Measurements from ENCODE around the gene F13A1.

The F13A1 gene

GRCh38 chr6:6239598-6240581 lies 80.6 kb downstream of the F13A1 start:
- no peak for DNase-seq

GRCh38 chr6:6236730-6237469 lies 83.6 kb downstream of the F13A1 start:
- DNase-seq = no peak

- no peak for DNase-seq
Observed at GRCh38 chr6:6235786-6236185, 84.7 kb downstream of the F13A1 start.

GRCh38 chr6:6234963-6235362 lies 85.5 kb downstream of the F13A1 start:
- no peak for DNase-seq

GRCh38 chr6:6230286-6230685 lies 90.2 kb downstream of the F13A1 start:
- no peak for DNase-seq

- DNase-seq = no peak
Observed at GRCh38 chr6:6227896-6228295, 92.6 kb downstream of the F13A1 start.

- no peak for DNase-seq
Observed at GRCh38 chr6:6225885-6226529, 94.5 kb downstream of the F13A1 start.

- DNase-seq = no peak
Observed at GRCh38 chr6:6224933-6225486, 95.5 kb downstream of the F13A1 start.

- DNase-seq = no peak
Observed at GRCh38 chr6:6221787-6222535, 98.5 kb downstream of the F13A1 start.

GRCh38 chr6:6220718-6221117 lies 99.7 kb downstream of the F13A1 start:
- no peak for DNase-seq

GRCh38 chr6:6219716-6220115 lies 100.7 kb downstream of the F13A1 start:
- DNase-seq = no peak

- no peak for DNase-seq
Observed at GRCh38 chr6:6218759-6219085, 101.7 kb downstream of the F13A1 start.

GRCh38 chr6:6217855-6218758 lies 102.4 kb downstream of the F13A1 start:
- DNase-seq = no peak

GRCh38 chr6:6210994-6211393 lies 109.5 kb downstream of the F13A1 start:
- DNase-seq = no peak

- no peak for DNase-seq
Observed at GRCh38 chr6:6202886-6203285, 117.6 kb downstream of the F13A1 start.

- DNase-seq = no peak
Observed at GRCh38 chr6:6201200-6201599, 119.3 kb downstream of the F13A1 start.

- no peak for DNase-seq
Observed at GRCh38 chr6:6199678-6200077, 120.8 kb downstream of the F13A1 start.

- DNase-seq = no peak
Observed at GRCh38 chr6:6196762-6197161, 123.7 kb downstream of the F13A1 start.

GRCh38 chr6:6195080-6195479 lies 125.4 kb downstream of the F13A1 start:
- no peak for DNase-seq

- no peak for DNase-seq
Observed at GRCh38 chr6:6193221-6193745, 127.2 kb downstream of the F13A1 start.

- DNase-seq = no peak
Observed at GRCh38 chr6:6191909-6192308, 128.6 kb downstream of the F13A1 start.
